Effector memory CD4-positive, alpha-beta T cell (primary cell): ENCODE data around the gene ENHO.

ENCODE experiments used
- DNase-seq, 3 donors: peaks; one replicate each; pipeline ENCODE4 v3.0.0-alpha.2; 2020
- H3K27ac ChIP-seq: 2 replicates; pipeline ENCODE4 v1.7.0; 2013; ENCODE audit warnings: mild to moderate bottlenecking, low read length, moderate library complexity; ENCODE audit not compliant: insufficient read depth, poor library complexity, severe bottlenecking
- H3K27me3 ChIP-seq: replicated peaks from 2 replicates; pipeline ENCODE4 v1.7.0; 2013; ENCODE audit warnings: mild to moderate bottlenecking, low read length; ENCODE audit not compliant: insufficient read depth, control insufficient read depth, poor library complexity, severe bottlenecking
- H3K36me3 ChIP-seq: 2 replicates; pipeline ENCODE4 v1.7.0; 2013; ENCODE audit warnings: mild to moderate bottlenecking, low read length, moderate library complexity; ENCODE audit not compliant: control insufficient read depth, insufficient read depth
- H3K4me1 ChIP-seq: 2 replicates; pipeline ENCODE4 v1.7.0; 2013; ENCODE audit warnings: low read length, mild to moderate bottlenecking; ENCODE audit not compliant: control insufficient read depth, insufficient read depth, poor library complexity, severe bottlenecking
- H3K4me3 ChIP-seq: 2 replicates; pipeline ENCODE4 v1.7.0; 2013; ENCODE audit warnings: low read length, low read depth, mild to moderate bottlenecking; ENCODE audit not compliant: insufficient read depth, poor library complexity, severe bottlenecking
- H3K9me3 ChIP-seq: 2 replicates; pipeline ENCODE4 v1.7.0; 2013; ENCODE audit warnings: mild to moderate bottlenecking, low read length, moderate library complexity; ENCODE audit not compliant: control insufficient read depth

Gene ENHO

GRCh38 chr9:34501372-34501771 is 21.4 kb downstream of the ENHO start:
- no peak for DNase-seq
- H3K27me3 ChIP-seq, result no peaks in the 10 kb centered on the region
- H3K27ac ChIP-seq, result no peak overlapping the region
- H3K9me3 ChIP-seq, result no peaks in the 10 kb centered on the region
- no peaks in the 10 kb centered on the region for H3K36me3 ChIP-seq
- no peaks in the 10 kb centered on the region for H3K4me1 ChIP-seq
- H3K4me3 ChIP-seq, result no peak overlapping the region

DNA sequence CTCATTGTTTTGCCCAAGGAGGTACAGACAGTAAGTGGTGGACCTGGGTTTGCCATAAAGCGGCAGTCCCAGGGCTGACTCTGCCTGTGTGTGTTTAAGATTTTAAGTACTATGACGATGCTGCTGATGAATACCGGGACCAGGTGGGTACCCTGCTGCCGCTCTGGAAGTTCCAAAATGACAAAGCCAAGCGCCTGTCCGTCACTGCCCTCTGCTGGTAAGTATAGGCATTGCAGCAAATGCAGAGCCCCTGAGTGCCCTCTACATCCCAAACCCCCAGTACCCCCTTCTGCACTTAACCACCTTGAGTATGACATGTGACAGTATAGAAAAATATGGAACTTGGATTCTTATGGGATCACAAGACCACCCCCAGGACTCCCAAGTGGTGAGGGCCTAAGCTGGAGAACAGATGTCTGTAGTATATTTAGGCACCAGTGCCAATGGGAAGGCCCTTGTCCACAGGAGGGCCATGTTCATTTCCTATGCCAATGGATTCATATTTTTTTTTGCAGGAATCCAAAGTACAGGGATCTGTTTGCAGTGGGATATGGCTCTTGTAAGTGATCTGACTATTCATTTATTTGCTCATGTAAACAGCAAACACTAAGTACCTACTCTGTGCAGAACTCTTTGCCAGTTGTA is 22.0 kb downstream of the ENHO start:
- H3K4me1 ChIP-seq, result no peaks in the 10 kb centered on the region
- H3K4me3 ChIP-seq, result no peak overlapping the region

GRCh38 chr9:34499076-34499475 is 23.7 kb downstream of the ENHO start:
- H3K9me3 ChIP-seq, result no peaks in the 10 kb centered on the region
- H3K4me1 ChIP-seq, result no peaks in the 10 kb centered on the region
- no peak overlapping the region for H3K4me3 ChIP-seq
- no peaks in the 10 kb centered on the region for H3K27me3 ChIP-seq
- no peak overlapping the region for H3K27ac ChIP-seq
- no peaks in the 10 kb centered on the region for H3K36me3 ChIP-seq
- DNase-seq, result no peak

More for the DNA sequence above, 22.0 kb downstream of the ENHO start:
- Histone ChIP-seq H3K9me3 (no peaks in the 10 kb centered on the region), H3K36me3 (no peaks in the 10 kb centered on the region), H3K27me3 (no peaks in the 10 kb centered on the region), H3K27ac (no peak overlapping the region)
- DNase-seq, result peak; percentile 42 to 59 (median 47)

GRCh38 chr9:34498553-34498952 is 24.2 kb downstream of the ENHO start:
- no peak overlapping the region for H3K27ac ChIP-seq
- no peak overlapping the region for H3K4me3 ChIP-seq
- no peaks in the 10 kb centered on the region for H3K36me3 ChIP-seq
- no peak for DNase-seq
- no peaks in the 10 kb centered on the region for H3K27me3 ChIP-seq
- no peaks in the 10 kb centered on the region for H3K9me3 ChIP-seq
- H3K4me1 ChIP-seq, result no peaks in the 10 kb centered on the region

GRCh38 chr9:34496149-34496712 is 26.6 kb downstream of the ENHO start:
- Histone ChIP-seq H3K4me3 (no peak overlapping the region), H3K4me1 (no peaks in the 10 kb centered on the region), H3K9me3 (no peaks in the 10 kb centered on the region), H3K36me3 (no peaks in the 10 kb centered on the region), H3K27ac (no peak overlapping the region), H3K27me3 (no peaks in the 10 kb centered on the region)
- DNase-seq, result no peak

DNA sequence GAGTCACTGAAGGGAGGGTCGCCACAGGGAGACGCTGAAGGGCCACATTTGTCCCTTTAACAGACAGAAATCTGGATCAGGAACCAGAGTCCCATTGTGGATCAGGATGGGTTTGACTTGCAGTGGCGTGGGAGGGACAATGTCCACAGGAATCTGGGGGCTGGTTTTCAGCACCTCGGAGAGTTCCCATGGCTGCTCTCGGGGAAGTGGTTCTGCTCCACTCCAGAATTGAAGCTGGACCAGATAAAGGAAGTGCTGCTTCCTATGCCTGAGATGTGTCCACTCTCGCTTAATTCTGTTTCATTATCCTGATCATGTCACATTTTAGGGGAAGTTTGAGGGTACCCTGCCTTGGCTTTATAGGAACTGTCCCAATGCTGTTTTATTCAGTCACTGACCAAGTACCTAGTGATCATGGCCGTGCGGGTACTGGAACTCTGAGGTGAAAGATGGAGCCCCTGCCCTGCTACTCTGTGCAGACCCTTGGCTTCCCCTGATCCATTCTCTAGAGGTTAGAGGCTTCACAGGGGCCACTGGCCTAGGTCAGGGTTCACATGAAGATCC is 28.7 kb downstream of the ENHO start:
- DNase-seq, result no peak
- no peak overlapping the region for H3K4me3 ChIP-seq
- H3K36me3 ChIP-seq, result no peaks in the 10 kb centered on the region
- no peaks in the 10 kb centered on the region for H3K9me3 ChIP-seq
- no peak overlapping the region for H3K27ac ChIP-seq
- H3K4me1 ChIP-seq, result no peaks in the 10 kb centered on the region
- H3K27me3 ChIP-seq, result no peaks in the 10 kb centered on the region

- no peaks in the 10 kb centered on the region for H3K27me3 ChIP-seq
- H3K36me3 ChIP-seq, result no peaks in the 10 kb centered on the region
- H3K27ac ChIP-seq, result no peak overlapping the region
- H3K4me3 ChIP-seq, result no peak overlapping the region
- H3K4me1 ChIP-seq, result no peaks in the 10 kb centered on the region
- H3K9me3 ChIP-seq, result no peaks in the 10 kb centered on the region
- DNase-seq, result no peak
These were observed 30.7 kb downstream of the ENHO start for GRCh38 chr9:34492051-34492450.

- Histone ChIP-seq H3K4me1 (no peaks in the 10 kb centered on the region), H3K9me3 (no peaks in the 10 kb centered on the region), H3K4me3 (no peak overlapping the region), H3K27me3 (no peaks in the 10 kb centered on the region), H3K36me3 (no peaks in the 10 kb centered on the region), H3K27ac (no peak overlapping the region)
- DNase-seq, result no peak
These were observed 31.2 kb downstream of the ENHO start for GRCh38 chr9:34491596-34491995.

- no peaks in the 10 kb centered on the region for H3K36me3 ChIP-seq
- H3K4me1 ChIP-seq, result no peaks in the 10 kb centered on the region
- no peaks in the 10 kb centered on the region for H3K9me3 ChIP-seq
- H3K4me3 ChIP-seq, result no peak overlapping the region
- H3K27me3 ChIP-seq, result no peaks in the 10 kb centered on the region
- no peak for DNase-seq
- H3K27ac ChIP-seq, result no peak overlapping the region
These were observed 32.0 kb downstream of the ENHO start for GRCh38 chr9:34490760-34491159.

- Histone ChIP-seq H3K9me3 (no peaks in the 10 kb centered on the region), H3K36me3 (no peaks in the 10 kb centered on the region), H3K27ac (no peak overlapping the region), H3K4me3 (no peak overlapping the region), H3K4me1 (no peaks in the 10 kb centered on the region), H3K27me3 (no peaks in the 10 kb centered on the region)
- no peak for DNase-seq
These were observed 32.4 kb downstream of the ENHO start for GRCh38 chr9:34490360-34490759.
